ENCODE data around the gene CACNA2D3.

The CACNA2D3 gene

GRCh38 chr3:54530944-54531343 lies 408.6 kb downstream of the CACNA2D3 start:
- no peak for DNase-seq (ENCODE audit: low read depth)

GRCh38 chr3:54531741-54532140 lies 409.4 kb downstream of the CACNA2D3 start:
- no peak for DNase-seq (ENCODE audit: low read depth)

GRCh38 chr3:54533856-54534255 lies 411.5 kb downstream of the CACNA2D3 start:
- no peak for DNase-seq (ENCODE audit: low read depth)

- DNase-seq (ENCODE audit: low read depth), result no peak
Observed at GRCh38 chr3:54535619-54536018, 413.3 kb downstream of the CACNA2D3 start.

GRCh38 chr3:54536450-54536849 lies 414.1 kb downstream of the CACNA2D3 start:
- DNase-seq (ENCODE audit: low read depth), result no peak

GRCh38 chr3:54537506-54537905 lies 415.2 kb downstream of the CACNA2D3 start:
- no peak for DNase-seq (ENCODE audit: low read depth)

- no peak for DNase-seq (ENCODE audit: low read depth)
Observed at GRCh38 chr3:54538346-54538745, 416.0 kb downstream of the CACNA2D3 start.

- no peak for DNase-seq (ENCODE audit: low read depth)
Observed at GRCh38 chr3:54541369-54541768, 419.0 kb downstream of the CACNA2D3 start.

- no peak for DNase-seq (ENCODE audit: low read depth)
Observed at GRCh38 chr3:54543446-54543845, 421.1 kb downstream of the CACNA2D3 start.

- DNase-seq (ENCODE audit: low read depth), result no peak
Observed at GRCh38 chr3:54547051-54547450, 424.7 kb downstream of the CACNA2D3 start.

GRCh38 chr3:54547846-54548245 lies 425.5 kb downstream of the CACNA2D3 start:
- DNase-seq (ENCODE audit: low read depth), result no peak

- DNase-seq (ENCODE audit: low read depth), result no peak
Observed at GRCh38 chr3:54549607-54550220, 427.4 kb downstream of the CACNA2D3 start.

GRCh38 chr3:54550221-54550977 lies 428.0 kb downstream of the CACNA2D3 start:
- no peak for DNase-seq (ENCODE audit: low read depth)

- no peak for DNase-seq (ENCODE audit: low read depth)
Observed at GRCh38 chr3:54556630-54557029, 434.3 kb downstream of the CACNA2D3 start.

GRCh38 chr3:54557538-54558428 lies 435.4 kb downstream of the CACNA2D3 start:
- no peak for DNase-seq (ENCODE audit: low read depth)

GRCh38 chr3:54563501-54564200 lies 441.3 kb downstream of the CACNA2D3 start:
- DNase-seq (ENCODE audit: low read depth), result no peak

GRCh38 chr3:54564374-54564925 lies 442.1 kb downstream of the CACNA2D3 start:
- no peak for DNase-seq (ENCODE audit: low read depth)

GRCh38 chr3:54565956-54566355 lies 443.6 kb downstream of the CACNA2D3 start:
- DNase-seq (ENCODE audit: low read depth), result no peak

GRCh38 chr3:54567949-54568348 lies 445.6 kb downstream of the CACNA2D3 start:
- no peak for DNase-seq (ENCODE audit: low read depth)

GRCh38 chr3:54570008-54570407 lies 447.7 kb downstream of the CACNA2D3 start:
- DNase-seq (ENCODE audit: low read depth), result no peak

- DNase-seq (ENCODE audit: low read depth), result no peak
Observed at GRCh38 chr3:54572197-54572895, 450.0 kb downstream of the CACNA2D3 start.
